GM21619 (cell line): ENCODE results near the gene DUS2.
"Not testable (repeated sequence)": the region's sequence is repeated elsewhere in the genome, so short reads cannot be mapped to it uniquely, and the experiment has no call there.

Source experiments
- ATAC-seq: cut with Tn5 transposase; IDR thresholded peaks from one replicate; pipeline ENCODE4 v1.9.1; 2021; ENCODE audit not compliant: unreplicated experiment

DUS2 gene

DNA sequence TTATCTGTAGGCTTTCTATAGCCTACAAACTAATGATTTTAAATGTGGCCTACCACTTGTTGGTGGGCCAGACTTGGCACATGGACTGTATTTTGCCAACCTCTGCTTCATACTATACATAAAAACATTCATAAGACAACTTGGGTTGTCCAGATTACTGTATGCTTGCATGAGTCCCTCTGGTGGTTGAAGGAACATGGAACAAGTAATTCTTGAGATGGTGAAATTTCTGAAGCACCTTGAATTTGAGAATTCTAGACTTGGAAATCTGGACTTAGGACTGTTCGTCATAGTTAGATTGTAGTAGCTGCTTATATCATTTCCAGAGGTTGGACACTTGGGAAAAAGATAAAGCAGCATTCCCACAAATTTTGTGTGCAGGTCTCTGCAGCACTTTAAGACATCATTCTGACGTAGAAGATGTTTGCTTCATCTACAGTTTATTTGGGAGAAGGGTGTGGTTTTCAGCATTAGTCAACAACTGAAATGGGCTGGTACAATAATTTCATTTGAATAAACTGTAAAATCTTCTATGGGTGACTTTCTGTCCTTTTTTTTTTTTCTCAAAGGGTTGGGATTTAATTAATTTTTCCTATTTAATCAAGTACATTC is 93.3 kb downstream of the DUS2 start:
- ATAC-seq, result no peak

DNA sequence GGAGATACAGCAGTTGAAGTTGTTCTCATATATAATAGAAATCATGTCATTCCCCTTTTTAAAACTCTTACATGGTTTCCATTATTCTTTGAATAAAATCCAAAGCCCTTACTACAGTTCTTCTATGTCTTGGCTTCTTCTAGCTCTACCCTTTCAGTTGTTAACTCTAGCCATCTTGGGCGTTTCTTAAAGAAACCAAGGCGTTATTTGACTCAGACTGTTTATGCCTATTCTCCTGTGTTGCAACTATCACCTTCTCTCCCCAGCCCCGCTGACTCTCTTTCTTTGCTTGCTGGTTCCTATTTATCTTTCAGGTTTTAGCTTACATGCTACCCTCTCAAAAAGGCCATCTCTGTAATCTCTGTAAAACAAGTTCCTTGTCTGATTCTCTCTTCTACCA is 94.8 kb downstream of the DUS2 start:
- no peak for ATAC-seq

DNA sequence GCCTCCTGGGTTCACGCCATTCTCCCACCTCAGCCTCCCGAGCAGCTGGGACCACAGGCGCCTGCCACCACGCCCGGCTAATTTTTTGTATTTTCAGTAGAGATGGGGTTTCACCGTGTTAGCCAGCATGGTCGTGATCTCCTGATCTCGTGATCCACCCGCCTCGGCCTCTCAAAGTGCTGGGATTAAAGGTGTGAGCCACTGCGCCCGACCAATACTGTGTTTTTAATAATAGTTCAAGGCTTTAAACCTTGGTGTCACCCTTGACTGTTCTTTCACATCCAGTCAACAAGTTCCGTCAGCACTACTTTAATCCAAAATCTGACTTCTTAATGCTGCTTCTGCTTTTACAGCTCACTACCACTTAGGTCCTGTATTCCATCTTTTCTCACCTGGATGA is 95.9 kb downstream of the DUS2 start:
- ATAC-seq, result not testable (repeated sequence)

DNA sequence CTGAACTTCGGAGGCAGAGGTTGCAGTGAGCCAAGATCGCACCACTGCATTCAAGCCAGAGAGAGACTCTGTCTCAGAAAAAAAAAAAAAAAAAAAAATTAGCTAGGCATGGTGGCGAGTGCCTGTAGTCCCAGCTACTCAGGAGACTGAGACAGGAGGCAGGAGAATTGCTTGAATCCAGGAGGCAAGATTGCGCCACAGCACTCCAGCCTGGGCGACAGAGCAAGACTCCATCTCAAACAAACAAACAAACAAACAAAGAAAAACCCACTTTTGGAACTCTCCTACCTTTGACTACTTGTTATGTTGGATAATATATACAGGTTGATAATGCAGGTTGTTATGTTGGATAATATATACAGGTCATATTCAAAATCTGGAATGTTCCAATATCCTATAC is 97.4 kb downstream of the DUS2 start:
- ATAC-seq, result not testable (repeated sequence)

DNA sequence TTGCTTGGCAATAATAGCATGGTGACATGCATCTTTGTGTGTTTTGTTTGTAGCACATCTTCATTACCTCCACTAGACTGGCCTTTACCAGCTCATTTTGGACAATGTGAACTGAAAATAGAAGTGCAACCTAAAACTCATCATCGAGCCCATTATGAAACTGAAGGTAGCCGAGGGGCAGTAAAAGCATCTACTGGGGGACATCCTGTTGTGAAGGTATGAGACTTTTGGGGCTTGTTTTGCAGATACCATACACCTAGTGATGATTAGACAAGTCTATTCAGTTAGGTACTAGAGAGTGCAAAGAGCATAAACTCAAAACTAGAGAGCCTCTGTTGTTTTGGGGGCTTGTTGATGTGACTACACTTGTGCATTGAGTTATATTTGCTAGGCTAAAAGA is 103.3 kb downstream of the DUS2 start:
- peak; percentile 57 for ATAC-seq

DNA sequence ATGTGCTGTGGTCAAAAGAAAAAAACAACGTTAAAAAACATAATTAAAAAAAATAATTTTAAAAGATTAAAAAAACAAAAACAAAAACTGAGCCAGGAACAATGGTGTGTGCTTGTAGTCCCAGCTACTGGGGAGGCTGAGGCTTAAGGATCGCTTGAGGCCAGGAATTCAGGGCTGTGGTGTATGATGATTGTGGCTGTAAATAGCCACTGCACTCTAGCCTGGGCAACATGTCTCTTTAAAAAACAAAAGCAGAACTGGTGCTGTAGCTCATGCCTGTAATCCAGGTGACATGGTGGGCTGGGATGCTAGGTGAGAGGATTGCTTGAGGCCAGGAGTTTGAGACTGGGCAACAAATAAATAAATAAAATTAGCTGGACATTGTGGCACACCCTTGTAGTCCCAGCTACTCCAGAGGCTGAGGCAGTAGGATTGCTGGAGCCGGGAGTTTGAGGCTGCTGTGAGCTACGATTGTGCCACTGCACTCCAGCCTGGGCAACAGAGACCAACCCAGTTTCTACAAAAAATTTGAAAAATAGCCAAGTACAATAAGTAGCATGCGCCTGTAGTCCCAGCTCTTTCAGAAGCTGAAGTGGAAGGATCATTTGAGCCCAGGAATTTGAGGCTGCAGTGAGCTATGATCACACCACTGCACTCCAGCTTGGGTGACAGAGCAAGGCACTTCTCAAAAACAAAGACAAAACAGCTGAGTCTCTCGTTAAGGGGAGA is 105.7 kb downstream of the DUS2 start:
- ATAC-seq, result no peak
